ENCODE measurements around the gene DEAF1. TPM values are rescaled to one million over a fixed set of nuclear protein-coding genes. Genes with fewer than 3 reads are reported as not detected.
"Not testable (repeated sequence)": the region's sequence is repeated elsewhere in the genome, so short reads cannot be mapped to it uniquely, and the experiment has no call there.

The DEAF1 gene
- total and polyA plus RNA-seq, 2 donors (not counting 1 experiment from before 2014, with no cell fraction given): 9.7 to 38.3 TPM

- Histone ChIP-seq H3K9me3 (ENCODE audit: control insufficient read depth, insufficient read depth, low read depth, low read length) (no peaks in the 10 kb centered on the region), H2AFZ (ENCODE audit: low read length) (no peak overlapping the region), H3K79me2 (ENCODE audit: control insufficient read depth, insufficient read depth, low read length) (peaks cover 23% of the 10 kb centered on the region), H3K36me3 (ENCODE audit: control insufficient read depth, insufficient read depth, low read length) (peaks cover 15% of the 10 kb centered on the region), H3K27me3 (ENCODE audit: control insufficient read depth, insufficient read depth, low read length) (no peaks in the 10 kb centered on the region), H3K4me3 (replicated peaks in 1 of 4; ENCODE audit: control extremely low read depth in 1 of 4, insufficient read depth in 1 of 4, low read depth in 3 of 4, low read length in 4 of 4) (no peak overlapping the region), H3K4me1 (ENCODE audit: control insufficient read depth, extremely low read depth, insufficient read depth, low read length) (peaks cover 11% of the 10 kb centered on the region), H3K27ac (ENCODE audit: insufficient read depth, low read length) (no peak overlapping the region), H4K20me1 (ENCODE audit: control insufficient read depth, extremely low read depth, insufficient read depth, low read length) (no peaks in the 10 kb centered on the region), H3K9ac (ENCODE audit: insufficient read depth, low read length) (no peak overlapping the region), H3K4me2 (ENCODE audit: extremely low read depth, insufficient read depth, low read length) (no peak overlapping the region)
- DNase-seq (ENCODE audit: low read depth in 2 of 2): no peak
- TF ChIP-seq CTCF (conservative IDR thresholded peaks at IDR 0.05 in 1 of 2, IDR thresholded peaks at IDR 0.05 in 1 of 2; ENCODE audit: low read depth in 1 of 2, low read length in 2 of 2) (no peak), EZH2 (IDR thresholded peaks at IDR 0.05; ENCODE audit: low read length, missing control alignments) (no peak)
These were observed 4.0 kb downstream of the DEAF1 start for GRCh38 chr11:690738-691633.

- not testable (repeated sequence) for H3K27ac ChIP-seq (ENCODE audit: insufficient read depth, low read length); DNase-seq (ENCODE audit: low read depth in 2 of 2); H3K27me3 ChIP-seq (ENCODE audit: control insufficient read depth, insufficient read depth, low read length); H3K4me3 ChIP-seq (replicated peaks in 1 of 4; ENCODE audit: control extremely low read depth in 1 of 4, insufficient read depth in 1 of 4, low read depth in 3 of 4, low read length in 4 of 4); H4K20me1 ChIP-seq (ENCODE audit: control insufficient read depth, extremely low read depth, insufficient read depth, low read length); H3K4me2 ChIP-seq (ENCODE audit: extremely low read depth, insufficient read depth, low read length); H3K9me3 ChIP-seq (ENCODE audit: control insufficient read depth, insufficient read depth, low read depth, low read length); H3K9ac ChIP-seq (ENCODE audit: insufficient read depth, low read length); H2AFZ ChIP-seq (ENCODE audit: low read length)
- peaks cover 11% of the 10 kb centered on the region for H3K4me1 ChIP-seq (ENCODE audit: control insufficient read depth, extremely low read depth, insufficient read depth, low read length)
- H3K36me3 ChIP-seq (ENCODE audit: control insufficient read depth, insufficient read depth, low read length): peaks cover 15% of the 10 kb centered on the region
- H3K79me2 ChIP-seq (ENCODE audit: control insufficient read depth, insufficient read depth, low read length): peaks cover 23% of the 10 kb centered on the region
These were observed 4.8 kb downstream of the DEAF1 start for GRCh38 chr11:690244-690643.

GRCh38 chr11:689625-690024, 5.4 kb downstream of the DEAF1 start:
- no peak for DNase-seq (ENCODE audit: low read depth in 2 of 2)
- Histone ChIP-seq H3K4me3 (replicated peaks in 1 of 4; ENCODE audit: control extremely low read depth in 1 of 4, insufficient read depth in 1 of 4, low read depth in 3 of 4, low read length in 4 of 4) (no peak overlapping the region), H3K36me3 (ENCODE audit: control insufficient read depth, insufficient read depth, low read length) (peaks cover 16% of the 10 kb centered on the region), H3K9me3 (ENCODE audit: control insufficient read depth, insufficient read depth, low read depth, low read length) (no peaks in the 10 kb centered on the region), H4K20me1 (ENCODE audit: control insufficient read depth, extremely low read depth, insufficient read depth, low read length) (no peaks in the 10 kb centered on the region), H2AFZ (ENCODE audit: low read length) (no peak overlapping the region), H3K4me1 (ENCODE audit: control insufficient read depth, extremely low read depth, insufficient read depth, low read length) (peaks cover 11% of the 10 kb centered on the region), H3K9ac (ENCODE audit: insufficient read depth, low read length) (no peak overlapping the region), H3K79me2 (ENCODE audit: control insufficient read depth, insufficient read depth, low read length) (peaks cover 23% of the 10 kb centered on the region), H3K4me2 (ENCODE audit: extremely low read depth, insufficient read depth, low read length) (no peak overlapping the region), H3K27ac (ENCODE audit: insufficient read depth, low read length) (no peak overlapping the region), H3K27me3 (ENCODE audit: control insufficient read depth, insufficient read depth, low read length) (no peaks in the 10 kb centered on the region)
- no peak for TF ChIP-seq EZH2 (IDR thresholded peaks at IDR 0.05; ENCODE audit: low read length, missing control alignments)

GRCh38 chr11:688681-689080, 6.3 kb downstream of the DEAF1 start:
- H4K20me1 ChIP-seq (ENCODE audit: control insufficient read depth, extremely low read depth, insufficient read depth, low read length): no peaks in the 10 kb centered on the region
- TF ChIP-seq CTCF (conservative IDR thresholded peaks at IDR 0.05 in 1 of 2, IDR thresholded peaks at IDR 0.05 in 1 of 2; ENCODE audit: low read depth in 1 of 2, low read length in 2 of 2): no peak
- TF ChIP-seq EZH2 (IDR thresholded peaks at IDR 0.05; ENCODE audit: low read length, missing control alignments): no peak
- H3K4me1 ChIP-seq (ENCODE audit: control insufficient read depth, extremely low read depth, insufficient read depth, low read length): peaks cover 6% of the 10 kb centered on the region
- H3K79me2 ChIP-seq (ENCODE audit: control insufficient read depth, insufficient read depth, low read length): peaks cover 17% of the 10 kb centered on the region
- H3K27me3 ChIP-seq (ENCODE audit: control insufficient read depth, insufficient read depth, low read length): no peaks in the 10 kb centered on the region
- H3K27ac ChIP-seq (ENCODE audit: insufficient read depth, low read length): no peak overlapping the region
- no peak for DNase-seq (ENCODE audit: low read depth in 2 of 2)
- no peak overlapping the region for H3K9ac ChIP-seq (ENCODE audit: insufficient read depth, low read length)
- no peak overlapping the region for H3K4me2 ChIP-seq (ENCODE audit: extremely low read depth, insufficient read depth, low read length)
- peaks cover 18% of the 10 kb centered on the region for H3K36me3 ChIP-seq (ENCODE audit: control insufficient read depth, insufficient read depth, low read length)
- H3K4me3 ChIP-seq (replicated peaks in 1 of 4; ENCODE audit: control extremely low read depth in 1 of 4, insufficient read depth in 1 of 4, low read depth in 3 of 4, low read length in 4 of 4): no peak overlapping the region
- no peak overlapping the region for H2AFZ ChIP-seq (ENCODE audit: low read length)
- no peaks in the 10 kb centered on the region for H3K9me3 ChIP-seq (ENCODE audit: control insufficient read depth, insufficient read depth, low read depth, low read length)

Measured in fibroblast of lung (primary cell).